SK-N-SH (cell line): ENCODE measurements around the gene EEF2K. TPM values are rescaled to one million over a fixed set of nuclear protein-coding genes. Genes with fewer than 3 reads are reported as not detected.

Source experiments
- CTCF ChIA-PET: fragments of 300-600, 350-600 bp; formaldehyde crosslinking; extraction: SDS; loops from one replicate; lab custom pipeline; 2021; lab: Yijun Ruan, JAX
- POLR2A ChIA-PET: fragments of 350-600 bp; sonication (Branson Sonifier 250); formaldehyde crosslinking; extraction: SDS; loops from one replicate; lab custom pipeline; 2020; ENCODE audit warnings: antibody characterized with exemption, inconsistent platforms; lab: Yijun Ruan, JAX
- DNase-seq: peaks from one replicate; pipeline ENCODE4 v3.0.0; 2012
- H2AFZ ChIP-seq: fragments of 200-600 bp; sonication (generic); 2 replicates; pipeline ENCODE4 v1.8.1; 2016; ENCODE audit warnings: antibody characterized with exemption, mild to moderate bottlenecking, low read depth
- H3F3A ChIP-seq: fragments of 200-600 bp; sonication (generic); replicated peaks from 2 replicates; pipeline ENCODE3; 2016; ENCODE audit warnings: antibody characterized with exemption, mild to moderate bottlenecking; ENCODE audit not compliant: insufficient read depth
- H3K27ac ChIP-seq, 2 experiments: fragments of 200-500 bp in 1 of 2; fragments of 200-600 bp in 1 of 2; sonication (Bioruptor generic) in 1 of 2; sonication (generic), shearing (Covaris generic) in 1 of 2; 2 replicates each; pipeline versions ENCODE4 v1.5.1 to v1.6.1; 2014 to 2016; ENCODE audit warnings: low read depth in 2 of 2, inconsistent platforms in 1 of 2, low read length in 1 of 2, mild to moderate bottlenecking in 1 of 2, mixed read lengths in 1 of 2
- H3K27me3 ChIP-seq: fragments of 200-600 bp; sonication (generic), shearing (Covaris generic); 2 replicates; pipeline ENCODE4 v1.6.1; 2016; ENCODE audit warnings: mixed run types; ENCODE audit not compliant: insufficient read depth
- H3K36me3 ChIP-seq, 2 experiments: fragments of 200-500 bp in 1 of 2; fragments of 200-600 bp in 1 of 2; sonication (Bioruptor generic) in 1 of 2; sonication (generic) in 1 of 2; replicated peaks in 1 of 2; 2 replicates each; pipeline versions ENCODE3 to v1.5.1; 2014 to 2016; ENCODE audit warnings: low read length in 1 of 2, mild to moderate bottlenecking in 1 of 2; ENCODE audit not compliant: insufficient read depth in 2 of 2, control insufficient read depth in 1 of 2
- H3K4me1 ChIP-seq, 2 experiments: fragments of 200-500 bp in 1 of 2; fragments of 200-600 bp in 1 of 2; sonication (Bioruptor generic) in 1 of 2; sonication (generic), shearing (Covaris generic) in 1 of 2; 2 replicates each; pipeline versions ENCODE4 v1.5.1 to v1.6.1; 2014 to 2016; ENCODE audit warnings: low read depth in 1 of 2, low read length in 1 of 2, mixed run types in 1 of 2; ENCODE audit not compliant: insufficient read depth in 2 of 2, control insufficient read depth in 1 of 2
- H3K4me2 ChIP-seq: fragments of 200-600 bp; sonication (generic), shearing (Covaris generic); 2 replicates; pipeline ENCODE4 v1.6.1; 2017; ENCODE audit warnings: mixed run types
- H3K4me3 ChIP-seq, 2 experiments: fragments of 200-500 bp in 1 of 2; fragments of 200-600 bp in 1 of 2; sonication (Bioruptor generic) in 1 of 2; sonication (generic), shearing (Covaris generic) in 1 of 2; 2 replicates each; pipeline versions ENCODE4 v1.5.1 to v1.8.1; 2014 to 2016; ENCODE audit warnings: low read depth in 2 of 2, inconsistent platforms in 1 of 2, low read length in 1 of 2, mild to moderate bottlenecking in 1 of 2, mixed read lengths in 1 of 2, moderate library complexity in 1 of 2
- H3K79me2 ChIP-seq: fragments of 200-600 bp; sonication (generic); 2 replicates; pipeline ENCODE4 v1.8.1; 2017; ENCODE audit warnings: mild to moderate bottlenecking; ENCODE audit not compliant: insufficient read depth
- H3K9ac ChIP-seq: fragments of 200-600 bp; sonication (generic); 2 replicates; pipeline ENCODE4 v1.6.1; 2017; ENCODE audit warnings: mixed run types
- H3K9me2 ChIP-seq: fragments of 200-600 bp; sonication (generic); 2 replicates; pipeline ENCODE4 v1.6.1; 2017; ENCODE audit warnings: mixed run types
- H3K9me3 ChIP-seq: fragments of 200-600 bp; sonication (generic); 2 replicates; pipeline ENCODE4 v1.6.1; 2017; ENCODE audit warnings: mixed run types, mild to moderate bottlenecking, moderate library complexity
- H4K20me1 ChIP-seq: fragments of 200-600 bp; sonication (generic); 2 replicates; pipeline ENCODE4 v1.6.1; 2017; ENCODE audit warnings: mild to moderate bottlenecking, mixed run types; ENCODE audit not compliant: insufficient read depth
- CHD2 ChIP-seq: fragments of 150-350 bp; IDR thresholded peaks from 2 replicates; pipeline ENCODE4 v1.6.1; 2018; ENCODE audit warnings: low read length; ENCODE audit not compliant: partially characterized antibody
- EP300 ChIP-seq, 2 experiments: IDR thresholded peaks; 2 replicates each; pipeline versions ENCODE4 v1.4.0 to v1.6.1; 2012; ENCODE audit warnings: borderline replicate concordance in 1 of 2, low read depth in 1 of 2, low read length in 1 of 2
- EZH2phosphoT487 ChIP-seq: fragments of 200-600 bp; sonication (generic); IDR thresholded peaks from 2 replicates; pipeline ENCODE4 v1.6.1; 2017; ENCODE audit warnings: low read depth, mixed run types, mild to moderate bottlenecking, antibody characterized with exemption, moderate library complexity, borderline replicate concordance
- FOXJ3 ChIP-seq: sonication (generic); formaldehyde crosslinking; IDR thresholded peaks from 2 replicates; pipeline ENCODE4 v1.5.1; 2020; ENCODE audit warnings: mild to moderate bottlenecking, missing genetic modification reagents
- FOXM1 ChIP-seq: IDR thresholded peaks from 2 replicates; pipeline ENCODE4 v1.4.0; 2012; ENCODE audit warnings: low read depth, mild to moderate bottlenecking
- GABPA ChIP-seq: IDR thresholded peaks from 2 replicates; pipeline ENCODE4 v1.4.0; 2012; ENCODE audit warnings: low read depth, mild to moderate bottlenecking
- GATA2 ChIP-seq: sonication (generic); formaldehyde crosslinking; IDR thresholded peaks from 2 replicates; pipeline ENCODE4 v1.5.0; 2020; ENCODE audit warnings: mild to moderate bottlenecking, missing genetic modification reagents
- IRF3 ChIP-seq: fragments of 150-350 bp; IDR thresholded peaks from 2 replicates; pipeline ENCODE4 v1.6.1; 2016; ENCODE audit warnings: mild to moderate bottlenecking, low read depth, low read length
- JUND ChIP-seq: IDR thresholded peaks from 2 replicates; pipeline ENCODE4 v1.4.0; 2012
- MEF2A ChIP-seq: IDR thresholded peaks from 2 replicates; pipeline ENCODE4 v1.4.0; 2012; ENCODE audit warnings: low read depth, borderline replicate concordance
- MXI1 ChIP-seq: IDR thresholded peaks from 2 replicates; pipeline ENCODE4 v1.6.1; 2012; ENCODE audit warnings: mild to moderate bottlenecking, low read depth, low read length, improper control_type of control experiment
- NFIC ChIP-seq: IDR thresholded peaks from 2 replicates; pipeline ENCODE4 v1.4.0; 2012; ENCODE audit warnings: borderline replicate concordance
- NRF1 ChIP-seq: IDR thresholded peaks from 2 replicates; pipeline ENCODE4 v1.6.1; 2012; ENCODE audit warnings: low read depth, mild to moderate bottlenecking, low read length
- RAD21 ChIP-seq: IDR thresholded peaks from 2 replicates; pipeline ENCODE4 v1.6.1; 2012; ENCODE audit warnings: mild to moderate bottlenecking, low read length
- RCOR1 ChIP-seq: fragments of 150-350 bp; IDR thresholded peaks from 2 replicates; pipeline ENCODE4 v1.6.1; 2017; ENCODE audit warnings: antibody characterized with exemption, low read length
- RXRA ChIP-seq: IDR thresholded peaks from 2 replicates; pipeline ENCODE4 v1.4.0; 2012; ENCODE audit warnings: low read depth, mild to moderate bottlenecking, borderline replicate concordance
- TCF12 ChIP-seq: IDR thresholded peaks from 2 replicates; pipeline ENCODE4 v1.4.0; 2012
- TEAD4 ChIP-seq: IDR thresholded peaks from 2 replicates; pipeline ENCODE4 v1.4.0; 2012; ENCODE audit warnings: mild to moderate bottlenecking, borderline replicate concordance; ENCODE audit not compliant: insufficient read depth
- YY1 ChIP-seq: IDR thresholded peaks from 2 replicates; pipeline ENCODE4 v1.4.0; 2012; ENCODE audit warnings: low read depth, mild to moderate bottlenecking
- WGBS: methylation state at CpG from one replicate; pipeline ENCODE4 v1.1.6; 2017; ENCODE audit warnings: low lambda C conversion rate; 5-methylcytosine and 5-hydroxymethylcytosine counted together
- polyA plus RNA-seq, 3 experiments: library from polyadenylated mRNA; depleted of rRNA; stranded (reverse); fragments of >200 nt; gene quantifications; 2 replicates each; pipeline ENCODE4 v1.2.3, GENCODE V29; 2012
- TF ChIP-seq, protein P1 (sequence below): fragments of 200-600 bp; sonication (generic); IDR thresholded peaks from 2 replicates; pipeline ENCODE4 v1.6.1; 2017; ENCODE audit warnings: antibody characterized with exemption, mild to moderate bottlenecking, moderate library complexity

EEF2K gene
- polyA plus RNA-seq, 1 of the 3 experiments (the other 2 are of a cell fraction) = 8.0 TPM

GRCh38 chr16:22220069-22220440 lies 14.0 kb downstream of the EEF2K start:
- ChIA-PET POLR2A (interaction anchor here (1.3 kb wide), 1 partner anchor 14 kb away, joined by 5 read pairs; no protein-coding TSS in a partner anchor), CTCF (interaction anchor here (1.0 to 3.2 kb wide), 4 partner anchors 10 to 101 kb away, joined by 3 to 11 read pairs (median 6); partner anchors contain the start of gene EEF2K)
- Histone ChIP-seq H3K27me3 (no peaks in the 10 kb centered on the region), H3K4me2 (no peak overlapping the region), H3F3A (no peaks in the 10 kb centered on the region), H3K4me3 (no peak overlapping the region), H3K79me2 (peaks cover 10% of the 10 kb centered on the region; the same call in 1 of the 2 replicates), H3K27ac (no peak overlapping the region; a peak in 1 of 4 replicates), H2AFZ (no peak overlapping the region), H3K9ac (no peak overlapping the region), H3K9me2 (no peaks in the 10 kb centered on the region), H3K9me3 (no peaks in the 10 kb centered on the region), H4K20me1 (no peaks in the 10 kb centered on the region), H3K4me1 (peaks cover 0 to 2% of the 10 kb centered on the region in 2 experiments; a peak in 1 of 4 replicates), H3K36me3 (no peaks in the 10 kb centered on the region)
- TF ChIP-seq EP300 (IDR thresholded peaks at IDR 0.05; ENCODE audit: borderline replicate concordance in 1 of 2, low read depth in 1 of 2, low read length in 1 of 2) = no peak
- TF ChIP-seq, protein P1, sequence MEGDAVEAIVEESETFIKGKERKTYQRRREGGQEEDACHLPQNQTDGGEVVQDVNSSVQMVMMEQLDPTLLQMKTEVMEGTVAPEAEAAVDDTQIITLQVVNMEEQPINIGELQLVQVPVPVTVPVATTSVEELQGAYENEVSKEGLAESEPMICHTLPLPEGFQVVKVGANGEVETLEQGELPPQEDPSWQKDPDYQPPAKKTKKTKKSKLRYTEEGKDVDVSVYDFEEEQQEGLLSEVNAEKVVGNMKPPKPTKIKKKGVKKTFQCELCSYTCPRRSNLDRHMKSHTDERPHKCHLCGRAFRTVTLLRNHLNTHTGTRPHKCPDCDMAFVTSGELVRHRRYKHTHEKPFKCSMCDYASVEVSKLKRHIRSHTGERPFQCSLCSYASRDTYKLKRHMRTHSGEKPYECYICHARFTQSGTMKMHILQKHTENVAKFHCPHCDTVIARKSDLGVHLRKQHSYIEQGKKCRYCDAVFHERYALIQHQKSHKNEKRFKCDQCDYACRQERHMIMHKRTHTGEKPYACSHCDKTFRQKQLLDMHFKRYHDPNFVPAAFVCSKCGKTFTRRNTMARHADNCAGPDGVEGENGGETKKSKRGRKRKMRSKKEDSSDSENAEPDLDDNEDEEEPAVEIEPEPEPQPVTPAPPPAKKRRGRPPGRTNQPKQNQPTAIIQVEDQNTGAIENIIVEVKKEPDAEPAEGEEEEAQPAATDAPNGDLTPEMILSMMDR = no peak
- TF ChIP-seq NFIC = no peak
- no peak for TF ChIP-seq TCF12
- no peak for TF ChIP-seq MEF2A
- TF ChIP-seq CHD2 = no peak
- no peak for TF ChIP-seq RXRA
- no peak for TF ChIP-seq YY1
- no peak for TF ChIP-seq FOXM1
- no peak for TF ChIP-seq IRF3
- no peak for TF ChIP-seq MXI1
- no peak for TF ChIP-seq JUND
- no peak for TF ChIP-seq RAD21
- no peak for TF ChIP-seq GABPA
- TF ChIP-seq NRF1 = no peak
- TF ChIP-seq GATA2 (CRISPR knock-in tag) = no peak
- no peak for TF ChIP-seq EZH2phosphoT487
- TF ChIP-seq FOXJ3 = no peak
- WGBS = 94% methylated on average over 11 of the region's 11 CpGs
- no peak for DNase-seq

GRCh38 chr16:22220714-22221113 lies 14.6 kb downstream of the EEF2K start:
- POLR2A ChIA-PET = no interaction called here
- no peaks in the 10 kb centered on the region for H4K20me1 ChIP-seq
- H2AFZ ChIP-seq = no peak overlapping the region
- H3K27me3 ChIP-seq = no peaks in the 10 kb centered on the region
- CTCF ChIA-PET = interaction anchor here (1.0 to 3.2 kb wide), 4 partner anchors 11 to 100 kb away, joined by 3 to 11 read pairs (median 6); partner anchors contain the start of gene EEF2K
- H3K9me3 ChIP-seq = no peaks in the 10 kb centered on the region
- no peaks in the 10 kb centered on the region for H3K9me2 ChIP-seq
- no peak for TF ChIP-seq FOXJ3
- TF ChIP-seq RCOR1 = no peak
- no peak for TF ChIP-seq MXI1
- no peak for TF ChIP-seq TEAD4
- no peak overlapping the region for H3K9ac ChIP-seq
- H3K4me1 ChIP-seq = peaks cover 0 to 2% of the 10 kb centered on the region in 2 experiments; a peak in 1 of 4 replicates
- WGBS = 80% methylated on average over 9 of the region's 9 CpGs
- no peak overlapping the region for H3K27ac ChIP-seq
- no peaks in the 10 kb centered on the region for H3F3A ChIP-seq
- no peak overlapping the region for H3K4me3 ChIP-seq
- no peak for DNase-seq
- H3K79me2 ChIP-seq = peaks cover 10% of the 10 kb centered on the region; the same call in 1 of the 2 replicates
- H3K36me3 ChIP-seq = no peaks in the 10 kb centered on the region
- H3K4me2 ChIP-seq = no peak overlapping the region
